Measurements from ENCODE around the gene FBXO45.
A peak's percentile ranks its signal among the peaks of the same experiment; 100 is the strongest.
"Not testable (repeated sequence)": the region's sequence is repeated elsewhere in the genome, so short reads cannot be mapped to it uniquely, and the experiment has no call there.

Gene FBXO45, protein sequence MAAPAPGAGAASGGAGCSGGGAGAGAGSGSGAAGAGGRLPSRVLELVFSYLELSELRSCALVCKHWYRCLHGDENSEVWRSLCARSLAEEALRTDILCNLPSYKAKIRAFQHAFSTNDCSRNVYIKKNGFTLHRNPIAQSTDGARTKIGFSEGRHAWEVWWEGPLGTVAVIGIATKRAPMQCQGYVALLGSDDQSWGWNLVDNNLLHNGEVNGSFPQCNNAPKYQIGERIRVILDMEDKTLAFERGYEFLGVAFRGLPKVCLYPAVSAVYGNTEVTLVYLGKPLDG

DNA sequence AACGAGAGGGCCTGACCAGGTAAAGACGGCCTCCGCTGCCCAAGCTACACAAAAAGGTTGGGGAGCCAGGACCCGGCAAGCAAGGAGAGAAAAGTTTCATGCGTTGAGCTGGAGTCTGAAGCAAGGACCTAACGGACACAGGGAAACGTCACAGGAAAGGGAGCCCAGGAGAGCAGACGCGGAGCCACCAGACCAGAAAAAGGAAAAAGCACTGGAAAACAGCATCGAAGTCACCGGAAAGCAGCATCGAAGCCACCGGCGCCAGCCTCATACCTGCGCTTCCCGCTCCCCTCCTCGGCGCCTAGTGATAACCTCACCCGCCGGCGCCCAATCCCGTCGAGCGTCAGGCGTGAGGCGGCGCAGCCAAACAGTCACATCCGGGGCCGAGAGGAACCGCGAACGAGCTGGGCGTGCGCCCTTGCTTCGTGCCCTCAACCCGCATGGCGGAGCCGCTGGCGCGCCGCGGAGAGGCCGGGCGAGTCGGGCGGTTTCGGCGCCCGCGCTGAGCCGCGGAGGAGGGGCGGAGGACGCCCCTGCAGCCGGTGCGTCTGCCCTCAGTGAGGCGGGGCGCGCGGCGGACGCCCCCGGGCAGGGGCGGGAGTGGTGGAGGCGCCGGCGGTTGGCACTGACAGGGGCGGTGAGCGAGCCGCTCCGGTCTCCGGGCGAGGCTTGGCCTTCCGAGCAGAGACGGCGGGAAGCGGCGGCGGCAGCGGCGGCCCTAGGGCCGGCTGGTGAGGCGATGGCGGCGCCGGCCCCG, at the start of gene FBXO45, which contains the start of gene WDR53:
FBXO45 (plus strand) TSS at position 415 of the 757 bp plus-strand sequence; CDS start at position 740, 325 bp downstream.
WDR53 (minus strand) TSS at position 309 of the 757 bp plus-strand sequence. CDS start 7,079 bp downstream, outside the sequence.
- peak; percentile 92 for DNase-seq (ENCODE audit: low spot score)

DNA sequence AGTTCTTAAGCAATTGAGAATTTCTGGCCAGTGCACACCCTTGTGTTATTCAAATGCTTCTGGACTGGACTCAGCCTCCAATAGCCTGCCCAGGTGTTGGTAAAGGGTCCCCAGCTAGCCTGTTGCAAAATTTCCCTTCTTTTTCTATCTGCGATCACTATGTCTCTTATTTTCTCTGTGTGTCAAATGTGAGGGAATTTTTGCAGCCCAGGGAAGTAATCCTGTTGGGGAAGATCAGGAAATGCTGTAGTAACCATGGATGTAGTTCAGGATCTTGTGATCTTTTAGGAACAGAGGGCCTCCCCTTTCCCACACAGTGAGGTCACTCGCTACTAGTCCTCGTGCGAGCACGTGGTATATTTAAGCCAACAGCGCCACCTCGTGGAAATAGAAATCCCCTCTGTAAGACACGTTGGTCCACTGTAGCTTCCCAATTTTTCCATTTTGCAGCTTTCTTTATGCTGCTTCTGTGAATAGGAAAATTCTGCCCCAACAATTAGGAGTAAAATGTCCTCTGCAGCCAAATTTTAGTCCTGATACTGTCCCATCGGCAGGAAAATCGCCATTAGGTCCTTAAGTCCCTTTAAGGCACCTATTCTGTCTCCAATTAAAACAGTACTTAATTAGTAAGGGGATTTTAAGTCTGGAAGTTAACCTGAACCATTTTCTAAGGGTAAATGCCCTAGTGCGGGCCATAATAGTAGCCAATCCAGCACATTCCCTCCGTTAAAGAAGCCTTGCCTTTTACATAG, 49.3 kb upstream of the FBXO45 start:
- no peak for DNase-seq (ENCODE audit: low spot score)

DNA sequence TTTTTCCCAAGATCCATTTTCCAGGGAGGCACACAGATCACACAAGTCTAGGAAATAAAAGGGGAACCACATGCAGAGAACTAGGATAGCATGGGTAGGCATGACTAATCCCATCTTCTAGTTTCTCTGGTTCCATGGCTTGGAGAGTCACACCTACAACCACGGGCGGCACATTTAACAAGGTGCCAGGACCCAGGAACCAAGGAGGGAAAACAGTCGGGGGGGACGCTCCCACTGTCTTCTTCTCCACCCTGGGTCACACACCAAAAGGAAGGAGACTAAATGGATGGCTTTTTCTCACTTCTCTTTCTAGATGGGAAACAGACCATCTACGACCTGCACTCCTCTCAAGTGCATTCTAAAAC, 48.8 kb upstream of the FBXO45 start:
- DNase-seq (ENCODE audit: low spot score) = no peak

DNA sequence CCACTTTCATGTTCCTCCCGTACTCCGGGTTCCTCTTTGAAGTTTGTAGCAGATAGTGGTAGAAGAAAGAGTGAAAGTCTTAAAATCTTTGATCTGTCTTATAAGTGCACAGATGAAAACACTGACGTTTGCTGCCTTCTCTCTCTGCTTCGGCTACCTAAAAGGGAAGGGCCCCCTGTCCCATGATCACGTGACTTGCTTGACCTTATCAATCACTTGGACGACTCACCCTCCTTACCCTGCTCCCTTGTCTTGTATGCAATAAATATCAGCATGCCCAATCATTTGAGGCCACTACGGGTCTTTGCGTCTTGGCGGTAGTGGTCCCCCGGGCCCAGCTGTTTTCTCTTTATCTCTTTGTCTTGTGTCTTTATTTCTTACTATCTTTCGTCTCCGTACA, 47.2 kb upstream of the FBXO45 start:
- not testable (repeated sequence) for DNase-seq (ENCODE audit: low spot score)

DNA sequence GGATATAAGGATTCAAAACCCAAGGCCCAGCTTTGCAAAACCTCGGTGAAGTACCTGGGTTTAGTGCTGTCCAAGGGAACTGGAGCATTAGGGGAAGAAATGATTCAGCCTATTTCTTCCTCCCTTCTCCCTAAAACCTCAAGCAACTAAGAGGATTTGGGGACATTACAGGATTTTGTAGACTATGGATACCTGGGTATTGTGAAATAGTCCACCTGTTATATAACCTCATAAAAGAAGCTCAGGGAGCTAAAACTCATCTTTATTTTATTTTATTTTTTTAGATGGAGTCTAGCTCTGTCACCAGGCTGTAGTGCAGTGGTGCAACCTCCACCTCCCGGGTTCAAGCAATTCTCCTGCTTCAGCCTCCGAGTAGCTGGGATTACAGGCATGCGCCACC, 44.6 kb upstream of the FBXO45 start:
- DNase-seq (ENCODE audit: low spot score) = no peak

DNA sequence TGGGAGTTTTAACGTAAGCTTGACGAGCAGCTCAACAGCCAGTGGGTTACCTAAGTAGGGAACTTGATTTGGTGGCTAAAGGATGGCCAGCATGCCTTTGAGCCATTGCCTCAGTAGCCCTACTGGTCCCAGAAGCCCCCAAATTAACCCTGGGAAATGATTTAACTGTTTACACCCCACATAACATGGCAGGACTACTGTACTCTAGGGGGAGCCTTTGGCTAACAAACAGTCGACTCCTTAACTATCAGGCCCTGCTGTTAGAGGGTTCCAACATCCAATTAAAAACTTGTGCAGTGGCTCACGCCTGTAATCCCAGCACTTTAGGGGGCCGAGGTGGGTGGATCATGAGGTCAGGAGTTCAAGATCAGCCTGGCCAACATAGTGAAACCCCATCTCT, 43.9 kb upstream of the FBXO45 start:
- no peak for DNase-seq (ENCODE audit: low spot score)

DNA sequence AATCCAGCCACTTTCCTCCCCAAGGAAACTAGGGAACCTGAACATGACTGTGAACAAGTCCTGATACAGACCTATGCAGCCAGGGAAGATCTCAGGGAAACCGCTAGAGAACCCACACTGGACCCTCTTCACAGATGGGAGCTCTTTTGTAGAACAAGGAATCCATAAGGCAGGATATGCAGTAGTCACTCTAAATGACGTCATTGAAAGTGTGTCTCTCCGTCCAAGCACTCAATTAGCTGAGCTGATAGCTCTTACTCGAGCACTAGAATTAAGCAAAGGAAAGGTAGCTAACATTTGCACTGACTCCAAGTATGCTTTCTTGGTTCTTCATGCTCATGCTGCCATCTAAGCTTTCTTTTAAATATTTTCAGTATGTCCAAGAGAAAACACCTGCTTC, 43.3 kb upstream of the FBXO45 start:
- no peak for DNase-seq (ENCODE audit: low spot score)

DNA sequence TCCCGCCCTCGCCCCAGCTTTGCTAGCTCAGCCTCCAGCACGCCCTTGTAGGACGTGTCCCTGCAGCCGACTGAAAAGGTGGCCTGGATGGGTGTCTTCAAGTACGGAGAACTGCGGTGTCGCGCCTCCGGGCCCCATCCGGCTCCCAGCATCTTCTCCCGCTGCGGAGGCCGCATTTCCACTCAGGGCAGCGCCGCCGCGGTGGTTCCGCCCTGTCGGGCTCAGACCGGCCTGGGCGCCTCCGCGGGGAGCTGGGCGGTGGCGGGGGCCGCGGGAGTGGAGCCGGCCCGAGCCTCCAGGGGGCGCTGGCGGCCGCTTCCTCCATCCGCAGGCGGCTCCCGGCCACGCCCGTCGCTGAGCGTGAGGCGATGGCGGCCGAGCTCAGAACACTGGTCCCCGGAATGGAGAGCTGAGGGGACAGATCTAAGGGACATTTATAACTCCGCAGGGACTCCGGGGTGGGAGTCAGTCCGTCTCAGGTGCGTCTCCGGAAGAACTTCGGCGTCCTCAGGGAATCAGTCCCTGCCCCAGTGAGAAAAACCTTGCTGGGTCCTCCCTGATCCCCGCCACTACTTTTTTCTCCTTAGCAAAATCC, 39.7 kb upstream of the FBXO45 start:
- DNase-seq (ENCODE audit: low spot score) = peak; percentile 46

DNA sequence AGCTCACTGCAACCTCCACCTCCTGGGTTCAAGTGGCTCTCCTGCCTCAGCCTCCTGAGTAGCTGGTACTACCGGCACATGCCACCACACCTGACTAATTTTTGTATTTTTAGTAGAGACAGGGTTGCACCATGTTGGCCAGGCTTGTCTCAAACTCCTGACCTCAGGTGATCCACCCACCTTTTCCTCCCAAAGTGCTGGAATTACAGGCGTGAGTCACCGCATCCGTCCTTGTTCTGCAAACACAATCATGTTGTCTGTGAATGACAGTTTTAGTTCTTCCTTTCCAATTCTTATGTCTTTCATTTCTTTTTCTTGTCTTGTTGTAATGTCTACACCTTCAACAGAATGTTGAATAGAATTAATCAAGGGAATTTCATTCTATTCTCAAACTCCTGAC, 37.0 kb upstream of the FBXO45 start:
- no peak for DNase-seq (ENCODE audit: low spot score)

DNA sequence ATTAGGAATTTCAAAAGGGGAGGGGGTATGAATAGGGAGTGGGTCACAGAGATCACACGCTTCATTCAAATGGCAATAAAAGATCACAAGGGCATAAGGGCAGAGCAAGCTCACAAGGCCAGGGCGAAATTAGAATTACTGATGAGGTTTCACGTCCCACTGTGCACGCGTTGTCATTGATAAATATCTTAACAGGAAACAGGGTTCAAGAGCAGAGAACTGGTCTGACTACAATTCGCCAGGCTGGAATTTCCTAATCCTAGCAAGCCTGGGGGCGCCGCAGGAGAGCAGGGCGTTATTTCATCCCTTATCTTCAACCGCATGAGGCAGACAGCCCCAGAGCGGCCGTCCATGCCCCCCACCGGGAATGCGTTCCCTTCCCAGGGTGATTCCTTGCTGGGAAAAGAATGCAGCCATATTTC, 35.2 kb upstream of the FBXO45 start:
- DNase-seq (ENCODE audit: low spot score) = no peak

DNA sequence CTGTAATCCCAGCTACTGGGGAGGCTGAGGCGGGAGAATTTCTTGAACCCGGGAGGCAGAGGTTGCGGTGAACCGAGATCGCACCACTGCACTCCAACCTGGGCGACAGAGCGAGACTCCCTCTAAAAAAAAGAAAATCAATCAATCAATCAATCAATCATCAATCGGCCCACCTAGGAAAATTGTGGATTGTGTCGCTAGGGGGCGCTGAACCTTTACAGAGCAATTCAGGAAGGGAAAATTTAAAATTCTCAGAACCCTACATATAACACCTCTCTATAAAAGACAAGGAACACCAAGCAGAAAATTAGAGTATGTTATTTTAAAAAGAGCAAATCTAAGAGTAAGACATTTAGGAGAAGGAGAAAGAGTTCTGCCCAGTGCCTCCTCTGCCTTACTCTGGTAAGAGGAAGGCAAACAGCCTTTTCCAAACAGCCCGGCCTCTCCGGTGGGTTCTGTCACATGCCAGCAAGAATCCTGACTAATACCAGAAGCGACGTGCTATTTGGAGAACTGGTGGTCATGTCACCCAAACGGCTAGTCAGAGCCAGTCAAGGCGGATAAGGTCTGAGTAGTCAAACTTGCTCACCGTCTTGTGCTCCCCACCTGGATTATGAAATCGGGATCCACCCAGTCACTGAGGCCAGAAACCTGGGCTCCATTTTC, 31.0 kb upstream of the FBXO45 start:
- no peak for DNase-seq (ENCODE audit: low spot score)

DNA sequence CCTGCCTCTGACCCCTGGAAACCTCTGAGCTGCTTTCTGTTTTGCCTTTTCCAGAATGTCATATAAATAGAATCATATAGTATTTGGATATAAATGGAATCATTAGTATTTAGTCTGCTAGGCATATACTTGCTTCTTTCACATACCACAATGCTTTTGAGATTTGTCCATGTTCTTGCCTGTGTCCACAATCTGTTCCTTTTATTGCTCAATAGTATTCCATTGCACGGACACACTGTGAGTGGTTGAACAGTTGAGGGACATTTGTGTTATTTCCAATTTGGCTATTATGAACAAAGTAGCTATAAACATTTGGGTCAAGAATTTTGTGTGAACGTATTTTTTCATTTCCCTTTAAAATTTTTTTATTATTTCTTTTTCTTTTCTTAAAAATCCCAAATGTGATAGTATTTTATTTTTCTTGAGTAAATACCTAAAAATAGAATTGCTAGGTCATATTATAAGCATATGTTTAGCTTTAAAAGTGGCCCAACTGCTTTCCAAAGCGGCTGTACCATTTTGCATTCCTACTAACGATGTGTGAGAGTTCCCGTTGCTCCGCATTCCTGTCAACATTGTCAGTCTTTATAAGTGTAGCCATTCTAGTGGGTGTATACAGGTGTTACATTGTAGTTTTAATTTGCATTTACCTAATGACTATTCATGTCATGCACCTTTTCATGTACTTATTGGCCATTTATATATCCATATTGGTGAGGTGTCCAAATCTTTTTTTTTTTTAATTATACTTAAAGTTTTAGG, 26.6 kb upstream of the FBXO45 start:
- no peak for DNase-seq (ENCODE audit: low spot score)

DNA sequence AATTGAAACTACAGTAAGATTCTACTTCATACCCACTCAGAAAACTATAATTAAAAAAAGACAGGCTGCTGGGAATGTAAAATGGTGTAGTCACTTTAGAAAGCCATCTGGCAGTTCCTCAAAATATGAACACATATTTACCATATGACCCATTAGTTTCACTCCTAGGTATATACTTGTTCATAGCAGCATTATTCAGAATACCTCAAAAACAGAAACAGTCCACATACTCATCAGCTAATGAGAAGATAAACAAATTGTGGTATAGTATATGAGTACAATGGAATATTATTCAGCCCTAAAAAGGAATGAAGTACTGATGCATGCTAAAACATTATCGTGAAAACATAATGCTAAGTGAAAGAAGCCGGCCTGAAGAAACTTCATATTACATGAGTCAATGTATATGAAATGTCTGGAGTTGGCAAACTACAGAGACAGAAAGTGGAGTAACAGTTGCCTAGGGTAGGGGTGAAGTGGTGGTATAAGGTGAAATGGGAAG, 23.9 kb upstream of the FBXO45 start:
- DNase-seq (ENCODE audit: low spot score) = no peak

DNA sequence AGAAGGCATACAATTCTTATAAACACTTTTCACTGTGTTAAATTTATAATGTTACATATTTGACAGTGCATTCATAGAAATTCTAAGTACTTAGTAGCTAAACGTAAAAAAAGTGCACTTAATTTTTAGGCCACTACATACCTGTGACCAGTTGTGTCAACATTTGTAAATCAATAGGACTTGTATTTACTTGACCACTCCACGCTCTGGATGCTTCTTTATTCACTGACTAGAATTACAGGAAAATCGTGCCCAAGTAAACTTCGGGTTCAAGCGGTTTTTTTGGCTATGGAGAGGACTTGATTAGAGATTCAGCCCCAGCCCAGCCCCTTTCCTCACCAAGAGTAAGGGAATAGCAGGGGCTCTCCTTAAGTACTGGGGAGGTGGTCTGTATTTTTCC, 21.9 kb upstream of the FBXO45 start:
- DNase-seq (ENCODE audit: low spot score) = no peak

DNA sequence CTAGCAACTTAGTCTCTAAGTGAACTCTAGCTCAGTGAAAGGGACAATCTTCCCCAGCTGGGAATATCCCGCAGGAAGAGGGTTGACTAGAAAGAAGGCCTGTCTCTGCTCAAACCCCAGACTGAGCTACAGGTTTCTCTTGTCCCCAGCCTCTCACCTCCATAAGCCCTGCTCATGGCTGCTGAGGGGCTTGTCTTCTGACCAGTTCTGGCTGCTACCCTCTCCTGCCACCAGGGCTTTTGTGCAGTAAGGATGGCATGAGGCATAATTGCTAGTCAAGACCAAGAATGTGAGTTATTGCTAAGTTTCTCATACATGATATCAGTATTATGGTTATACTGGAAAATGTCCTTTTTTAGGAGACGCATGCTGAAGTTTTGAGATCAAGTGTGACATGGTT, 21.4 kb upstream of the FBXO45 start:
- no peak for DNase-seq (ENCODE audit: low spot score)

DNA sequence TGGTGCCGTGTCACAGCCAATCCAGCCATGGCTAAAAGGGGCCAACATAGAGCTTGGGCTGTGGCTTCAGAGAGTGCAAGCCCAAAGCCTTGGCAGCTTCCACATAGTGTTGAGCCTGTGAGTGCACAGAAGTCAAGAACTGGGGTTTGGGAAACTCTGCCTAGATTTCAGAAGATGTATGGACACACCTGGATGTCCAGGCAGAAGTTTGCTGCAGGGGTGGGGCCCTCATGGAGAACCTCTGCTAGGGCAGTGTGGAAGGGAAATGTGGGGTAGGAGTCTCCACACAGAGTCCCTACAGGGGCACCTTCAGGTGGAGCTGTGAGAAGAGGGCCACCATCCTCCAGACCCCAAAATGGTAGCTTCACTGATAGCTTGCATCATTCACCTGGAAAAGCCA, 19.1 kb upstream of the FBXO45 start:
- DNase-seq (ENCODE audit: low spot score) = not testable (repeated sequence)

DNA sequence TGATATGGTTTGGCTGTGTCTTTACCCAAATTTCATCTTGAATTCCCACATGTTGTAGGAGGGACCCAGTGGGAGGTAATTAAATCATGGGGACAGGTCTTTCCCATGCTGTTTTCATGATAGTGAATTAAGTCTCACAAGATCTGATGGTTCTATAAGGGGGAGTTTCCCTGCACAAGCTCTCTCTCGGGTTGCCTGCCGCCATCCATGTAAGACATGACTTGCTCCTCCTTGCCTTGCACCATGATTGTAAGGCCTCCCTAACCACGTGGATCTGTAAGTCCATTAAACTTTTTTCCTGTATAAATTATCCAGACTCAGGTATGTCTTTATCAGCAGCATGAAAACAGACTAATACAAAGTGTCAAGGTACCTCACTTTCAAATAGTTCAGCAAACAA, 18.3 kb upstream of the FBXO45 start:
- DNase-seq (ENCODE audit: low spot score) = not testable (repeated sequence)

DNA sequence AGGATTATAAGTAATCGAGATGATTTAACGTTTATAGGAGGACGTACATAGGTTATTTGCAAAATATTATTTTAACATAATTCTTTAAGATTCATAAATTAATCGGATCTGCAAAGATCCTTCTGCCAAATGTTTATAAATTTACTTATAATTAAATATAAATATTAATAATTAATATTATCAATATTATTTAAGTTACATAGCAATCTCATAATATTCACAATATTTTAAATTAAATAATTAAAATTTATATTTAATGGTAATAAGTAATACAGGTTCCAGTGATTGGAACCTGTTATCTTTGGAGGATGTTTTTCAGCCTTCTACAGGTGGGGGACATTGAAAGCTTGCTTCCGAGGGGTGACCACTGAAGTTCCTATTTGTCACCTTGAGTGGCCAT, 16.2 kb upstream of the FBXO45 start:
- DNase-seq (ENCODE audit: low spot score) = no peak

DNA sequence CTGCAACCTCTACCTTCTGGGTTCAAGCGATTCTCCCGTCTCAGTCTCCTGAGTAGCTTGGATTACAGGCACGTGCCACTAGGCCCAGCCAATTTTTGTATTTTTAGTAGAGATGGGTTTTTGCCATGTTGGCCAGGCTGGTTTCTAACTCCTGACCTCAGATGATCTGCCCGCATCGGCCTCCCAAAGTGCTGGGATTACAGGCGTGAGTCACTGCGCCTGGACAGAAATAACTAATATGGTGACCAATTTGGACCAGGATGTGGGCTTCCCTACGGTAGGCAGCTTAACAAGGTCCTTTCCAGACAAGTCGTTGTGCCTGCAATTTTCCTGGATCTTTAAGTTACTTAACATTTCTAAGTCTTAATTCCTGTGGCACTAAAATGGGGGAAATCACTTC, 14.9 kb upstream of the FBXO45 start:
- no peak for DNase-seq (ENCODE audit: low spot score)

DNA sequence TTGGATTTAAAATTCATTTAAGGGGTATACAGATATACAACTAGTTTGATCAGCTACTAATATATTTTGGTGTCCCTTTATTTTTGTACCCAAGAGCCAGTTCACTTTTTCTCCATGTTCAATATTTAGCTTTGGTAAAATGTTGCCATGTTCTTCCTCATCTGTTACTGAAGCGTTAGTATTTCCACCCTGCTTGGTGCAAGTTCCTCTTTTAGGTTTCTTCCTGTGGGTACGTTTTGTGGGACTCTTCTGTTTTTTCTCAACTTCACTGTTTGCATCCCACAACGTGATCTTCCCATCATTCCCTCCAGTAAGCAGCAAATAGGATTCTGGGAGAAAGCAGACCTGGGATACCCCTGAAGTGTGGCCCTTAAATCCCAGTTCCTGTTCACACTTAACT, 14.3 kb upstream of the FBXO45 start:
- peak; percentile 23 for DNase-seq (ENCODE audit: low spot score)

DNA sequence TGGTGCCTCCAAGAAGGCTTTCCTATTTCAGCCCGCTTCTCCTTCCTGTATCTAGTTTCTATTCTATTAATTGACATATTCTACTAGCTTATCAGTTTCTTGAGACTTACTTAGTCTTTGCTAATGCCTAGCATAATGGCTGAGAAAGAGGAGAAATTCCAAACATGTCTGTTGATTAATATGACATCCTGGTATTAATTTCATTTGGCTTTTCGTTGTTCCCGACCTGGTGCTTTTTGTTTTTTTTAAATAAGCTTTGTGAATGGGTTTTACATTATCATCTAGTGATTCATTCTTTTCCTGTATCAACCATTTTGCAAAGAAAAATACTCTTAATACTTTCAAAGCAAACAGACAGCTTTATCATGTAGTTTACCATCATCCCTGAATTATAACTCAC, 13.2 kb upstream of the FBXO45 start:
- DNase-seq (ENCODE audit: low spot score) = no peak
